PC-3 (cell line): ENCODE data around the gene CASZ1.

Experiments
- CTCF ChIP-seq: fragments of 300-600 bp; sonication (generic); conservative IDR thresholded peaks from 2 replicates; pipeline ENCODE4 v1.5.1; 2017; ENCODE audit warnings: antibody characterized with exemption, low read depth, mild to moderate bottlenecking, low read length
- EZH2 ChIP-seq: fragments of 300-600 bp; sonication (generic); IDR thresholded peaks from one replicate; pipeline ENCODE4 v1.6.1; 2017; ENCODE audit warnings: antibody characterized with exemption, mild to moderate bottlenecking, low read length; ENCODE audit not compliant: unreplicated experiment
- EZH2phosphoT487 ChIP-seq: fragments of 300-600 bp; sonication (generic); IDR thresholded peaks from 2 replicates; pipeline ENCODE4 v1.6.1; 2018; ENCODE audit warnings: mild to moderate bottlenecking, antibody characterized with exemption, low read length, borderline replicate concordance

- TF ChIP-seq CTCF (no peak), EZH2 (no peak), EZH2phosphoT487 (no peak)
These were observed 16.0 kb upstream of the CASZ1 start for GRCh38 chr1:10812387-10812915.
